WTC11 (cell line): Measurements from ENCODE around the gene ENGASE. TPM values are rescaled to one million over a fixed set of nuclear protein-coding genes. Genes with fewer than 3 reads are reported as not detected.

Experiments used
- ATAC-seq: fragments of 200-7000 bp; cut with Tn5 transposase; 2 replicates; pipeline ENCODE4 v1.10.0; 2021; ENCODE audit warnings: mild to moderate bottlenecking, moderate library complexity
- CTCF ChIA-PET: fragments of 300-600 bp; sonication (Branson Sonifier 250); formaldehyde crosslinking; loops from one replicate; lab custom pipeline; 2021; ENCODE audit warnings: antibody characterized with exemption; lab: Charles Lee
- POLR2A ChIA-PET: fragments of 350-600 bp; sonication (Branson Sonifier 250); formaldehyde crosslinking; loops from one replicate; lab custom pipeline; 2021; ENCODE audit warnings: antibody characterized with exemption; lab: Charles Lee
- DNase-seq: peaks from one replicate; pipeline ENCODE4 v3.0.0; 2021; ENCODE audit warnings: low spot score
- H3K27ac Mint-ChIP-seq: 2 replicates; pipeline ENCODE4 v1.8.0; 2021; ENCODE audit warnings: mixed read lengths
- H3K27me3 Mint-ChIP-seq: 2 replicates; pipeline ENCODE4 v1.8.0; 2021; ENCODE audit warnings: low read depth, mild to moderate bottlenecking, moderate library complexity, mixed read lengths
- H3K36me3 Mint-ChIP-seq: 2 replicates; pipeline ENCODE4 v1.8.0; 2021; ENCODE audit warnings: mixed read lengths
- H3K4me1 Mint-ChIP-seq: 2 replicates; pipeline ENCODE4 v1.8.0; 2022; ENCODE audit warnings: mixed read lengths
- H3K4me3 Mint-ChIP-seq: 2 replicates; pipeline ENCODE4 v1.8.0; 2021; ENCODE audit warnings: mild to moderate bottlenecking, moderate library complexity, mixed read lengths
- H3K9me3 Mint-ChIP-seq: 2 replicates; pipeline ENCODE4 v1.8.0; 2021; ENCODE audit warnings: mixed read lengths
- CREB1 ChIP-seq: sonication (generic); formaldehyde crosslinking; IDR thresholded peaks from 2 replicates; pipeline ENCODE4 v1.8.0; 2023; ENCODE audit warnings: mild to moderate bottlenecking, missing genetic modification reagents
- ELF4 ChIP-seq: sonication (generic); formaldehyde crosslinking; IDR thresholded peaks from 2 replicates; pipeline ENCODE4 v1.8.1; 2022; ENCODE audit warnings: low read depth, mild to moderate bottlenecking, moderate library complexity, missing genetic modification reagents
- ERG ChIP-seq: fragments of 250-450 bp; sonication (Bioruptor Pico); IDR thresholded peaks from 2 replicates; pipeline ENCODE4 v1.8.0; 2021; ENCODE audit warnings: mild to moderate bottlenecking
- FOXK1 ChIP-seq: sonication (generic); formaldehyde crosslinking; IDR thresholded peaks from 2 replicates; pipeline ENCODE4 v1.8.0; 2022; ENCODE audit warnings: mild to moderate bottlenecking, moderate library complexity, missing genetic modification reagents
- FOXP1 ChIP-seq: sonication (generic); formaldehyde crosslinking; IDR thresholded peaks from 2 replicates; pipeline ENCODE4 v1.8.0; 2022; ENCODE audit warnings: missing genetic modification reagents, mild to moderate bottlenecking, moderate library complexity, borderline replicate concordance
- IRF2 ChIP-seq: sonication (generic); formaldehyde crosslinking; IDR thresholded peaks from 2 replicates; pipeline ENCODE4 v1.8.0; 2022; ENCODE audit warnings: low read depth, missing genetic modification reagents, borderline replicate concordance
- NFATC4 ChIP-seq: fragments of 250-450 bp; sonication (Bioruptor Pico); IDR thresholded peaks from 2 replicates; pipeline ENCODE4 v1.9.0; 2021; ENCODE audit warnings: mild to moderate bottlenecking
- SMAD4 ChIP-seq: sonication (generic); formaldehyde crosslinking; IDR thresholded peaks from 2 replicates; pipeline ENCODE4 v1.8.0; 2022; ENCODE audit warnings: mild to moderate bottlenecking, missing genetic modification reagents
- USF1 ChIP-seq: sonication (generic); formaldehyde crosslinking; IDR thresholded peaks from 2 replicates; pipeline ENCODE4 v1.8.0; 2022; ENCODE audit warnings: mild to moderate bottlenecking, missing genetic modification reagents
- USF2 ChIP-seq: sonication (generic); formaldehyde crosslinking; IDR thresholded peaks from 2 replicates; pipeline ENCODE4 v1.8.1; 2023; ENCODE audit warnings: mild to moderate bottlenecking, missing genetic modification reagents, moderate library complexity
- ZMAT4 ChIP-seq: fragments of 250-450 bp; sonication (Bioruptor Pico); IDR thresholded peaks from 2 replicates; pipeline ENCODE4 v1.9.0; 2021; ENCODE audit warnings: mild to moderate bottlenecking
- ZNF138 ChIP-seq: sonication (generic); formaldehyde crosslinking; conservative IDR thresholded peaks from 2 replicates; pipeline ENCODE4 v1.8.1; 2022; ENCODE audit warnings: mild to moderate bottlenecking, moderate library complexity, missing genetic modification reagents
- ZNF512 ChIP-seq: sonication (generic); formaldehyde crosslinking; IDR thresholded peaks from 2 replicates; pipeline ENCODE4 v1.8.1; 2022; ENCODE audit warnings: missing genetic modification reagents, borderline replicate concordance
- ZNF532 ChIP-seq: fragments of 250-450 bp; sonication (Bioruptor Pico); IDR thresholded peaks from 2 replicates; pipeline ENCODE4 v1.9.0; 2021; ENCODE audit warnings: mild to moderate bottlenecking, borderline replicate concordance
- total RNA-seq: library from RNA; stranded (reverse); gene quantifications from 3 replicates; pipeline ENCODE4 v1.2.3, GENCODE V29; 2021
- TF ChIP-seq, protein P1 (sequence below): sonication (generic); formaldehyde crosslinking; IDR thresholded peaks from 2 replicates; pipeline ENCODE4 v1.8.1; 2022; ENCODE audit warnings: low read depth, mild to moderate bottlenecking, moderate library complexity, missing genetic modification reagents, borderline replicate concordance
- TF ChIP-seq, protein P2 (sequence below): sonication (generic); formaldehyde crosslinking; IDR thresholded peaks from 2 replicates; pipeline ENCODE4 v1.8.1; 2023; ENCODE audit warnings: mild to moderate bottlenecking, missing genetic modification reagents
- TF ChIP-seq, protein P3 (sequence below): fragments of 200-600 bp; IDR thresholded peaks from 2 replicates; pipeline ENCODE4 v1.8.0; 2022; ENCODE audit warnings: antibody characterized with exemption
- TF ChIP-seq, protein P4 (sequence below): sonication (generic); formaldehyde crosslinking; IDR thresholded peaks from 2 replicates; pipeline ENCODE4 v1.8.0; 2023; ENCODE audit warnings: missing genetic modification reagents

Gene ENGASE
- total RNA-seq, 1 experiment from 2014 or later, result 41.6 TPM

GRCh38 chr17:79090443-79091225 is 16.0 kb downstream of the ENGASE start:
- Mint-ChIP-seq H3K27ac (peak overlapping the region; percentile 69), H3K9me3 (no peaks in the 10 kb centered on the region), H3K4me1 (no peaks in the 10 kb centered on the region), H3K27me3 (no peaks in the 10 kb centered on the region), H3K36me3 (no peaks in the 10 kb centered on the region), H3K4me3 (no peak overlapping the region)
- DNase-seq (no peak), ATAC-seq (peak; percentile 43; the same call in 1 of the 2 replicates)
- CTCF ChIA-PET, result interaction anchor here (0.9 to 12.6 kb wide), 6 partner anchors 14 to 310 kb away, joined by 3 to 162 read pairs (median 4); no protein-coding TSS in a partner anchor
- no peak for TF ChIP-seq ZNF138 (CRISPR knock-in tag)
- TF ChIP-seq, protein P1, sequence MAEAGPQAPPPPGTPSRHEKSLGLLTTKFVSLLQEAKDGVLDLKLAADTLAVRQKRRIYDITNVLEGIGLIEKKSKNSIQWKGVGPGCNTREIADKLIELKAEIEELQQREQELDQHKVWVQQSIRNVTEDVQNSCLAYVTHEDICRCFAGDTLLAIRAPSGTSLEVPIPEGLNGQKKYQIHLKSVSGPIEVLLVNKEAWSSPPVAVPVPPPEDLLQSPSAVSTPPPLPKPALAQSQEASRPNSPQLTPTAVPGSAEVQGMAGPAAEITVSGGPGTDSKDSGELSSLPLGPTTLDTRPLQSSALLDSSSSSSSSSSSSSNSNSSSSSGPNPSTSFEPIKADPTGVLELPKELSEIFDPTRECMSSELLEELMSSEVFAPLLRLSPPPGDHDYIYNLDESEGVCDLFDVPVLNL (CRISPR knock-in tag), result no peak
- 0 out of 2 replicates have a peak, but pooled peaks have one; percentile 19 for TF ChIP-seq FOXP1 (CRISPR knock-in tag)
- POLR2A ChIA-PET, result no interaction called here

GRCh38 chr17:79091226-79091670 is 16.6 kb downstream of the ENGASE start:
- Mint-ChIP-seq H3K9me3 (no peaks in the 10 kb centered on the region), H3K27me3 (no peaks in the 10 kb centered on the region), H3K4me3 (no peak overlapping the region), H3K36me3 (no peaks in the 10 kb centered on the region), H3K27ac (no peak overlapping the region), H3K4me1 (no peaks in the 10 kb centered on the region)
- DNase-seq (no peak), ATAC-seq (no peak)
- CTCF ChIA-PET, result interaction anchor here (0.6 to 12.6 kb wide), 4 partner anchors 45 to 310 kb away, joined by 3 to 162 read pairs (median 8); no protein-coding TSS in a partner anchor
- POLR2A ChIA-PET, result no interaction called here
- no peak for TF ChIP-seq CREB1 (CRISPR knock-in tag)
- TF ChIP-seq, protein P2, sequence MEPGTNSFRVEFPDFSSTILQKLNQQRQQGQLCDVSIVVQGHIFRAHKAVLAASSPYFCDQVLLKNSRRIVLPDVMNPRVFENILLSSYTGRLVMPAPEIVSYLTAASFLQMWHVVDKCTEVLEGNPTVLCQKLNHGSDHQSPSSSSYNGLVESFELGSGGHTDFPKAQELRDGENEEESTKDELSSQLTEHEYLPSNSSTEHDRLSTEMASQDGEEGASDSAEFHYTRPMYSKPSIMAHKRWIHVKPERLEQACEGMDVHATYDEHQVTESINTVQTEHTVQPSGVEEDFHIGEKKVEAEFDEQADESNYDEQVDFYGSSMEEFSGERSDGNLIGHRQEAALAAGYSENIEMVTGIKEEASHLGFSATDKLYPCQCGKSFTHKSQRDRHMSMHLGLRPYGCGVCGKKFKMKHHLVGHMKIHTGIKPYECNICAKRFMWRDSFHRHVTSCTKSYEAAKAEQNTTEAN (CRISPR knock-in tag), result no peak
- no peak for TF ChIP-seq USF1 (CRISPR knock-in tag)
- TF ChIP-seq ZMAT4 (CRISPR knock-in tag), result no peak
- no peak for TF ChIP-seq USF2 (CRISPR knock-in tag)
- no peak for TF ChIP-seq ERG (CRISPR knock-in tag)
- no peak for TF ChIP-seq ZNF512 (CRISPR knock-in tag)
- no peak for TF ChIP-seq ZNF532 (CRISPR knock-in tag)
- no peak for TF ChIP-seq FOXK1
- no peak for TF ChIP-seq ELF4 (CRISPR knock-in tag)
- TF ChIP-seq, protein P3, sequence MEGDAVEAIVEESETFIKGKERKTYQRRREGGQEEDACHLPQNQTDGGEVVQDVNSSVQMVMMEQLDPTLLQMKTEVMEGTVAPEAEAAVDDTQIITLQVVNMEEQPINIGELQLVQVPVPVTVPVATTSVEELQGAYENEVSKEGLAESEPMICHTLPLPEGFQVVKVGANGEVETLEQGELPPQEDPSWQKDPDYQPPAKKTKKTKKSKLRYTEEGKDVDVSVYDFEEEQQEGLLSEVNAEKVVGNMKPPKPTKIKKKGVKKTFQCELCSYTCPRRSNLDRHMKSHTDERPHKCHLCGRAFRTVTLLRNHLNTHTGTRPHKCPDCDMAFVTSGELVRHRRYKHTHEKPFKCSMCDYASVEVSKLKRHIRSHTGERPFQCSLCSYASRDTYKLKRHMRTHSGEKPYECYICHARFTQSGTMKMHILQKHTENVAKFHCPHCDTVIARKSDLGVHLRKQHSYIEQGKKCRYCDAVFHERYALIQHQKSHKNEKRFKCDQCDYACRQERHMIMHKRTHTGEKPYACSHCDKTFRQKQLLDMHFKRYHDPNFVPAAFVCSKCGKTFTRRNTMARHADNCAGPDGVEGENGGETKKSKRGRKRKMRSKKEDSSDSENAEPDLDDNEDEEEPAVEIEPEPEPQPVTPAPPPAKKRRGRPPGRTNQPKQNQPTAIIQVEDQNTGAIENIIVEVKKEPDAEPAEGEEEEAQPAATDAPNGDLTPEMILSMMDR, result no peak
- TF ChIP-seq IRF2 (CRISPR knock-in tag), result no peak
- TF ChIP-seq SMAD4 (CRISPR knock-in tag), result no peak
- TF ChIP-seq, protein P4, sequence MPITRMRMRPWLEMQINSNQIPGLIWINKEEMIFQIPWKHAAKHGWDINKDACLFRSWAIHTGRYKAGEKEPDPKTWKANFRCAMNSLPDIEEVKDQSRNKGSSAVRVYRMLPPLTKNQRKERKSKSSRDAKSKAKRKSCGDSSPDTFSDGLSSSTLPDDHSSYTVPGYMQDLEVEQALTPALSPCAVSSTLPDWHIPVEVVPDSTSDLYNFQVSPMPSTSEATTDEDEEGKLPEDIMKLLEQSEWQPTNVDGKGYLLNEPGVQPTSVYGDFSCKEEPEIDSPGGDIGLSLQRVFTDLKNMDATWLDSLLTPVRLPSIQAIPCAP (CRISPR knock-in tag), result no peak
- TF ChIP-seq NFATC4 (CRISPR knock-in tag), result no peak
